SW 1271 (cell line): Measurements from ENCODE around the gene VIPR2.

Experiments used
- DNase-seq, 2 experiments: peaks; one replicate each; lab custom pipeline; 2025; lab: John Stamatoyannopoulos, UW

Gene VIPR2

GRCh38 chr7:159023746-159024145, 120.9 kb downstream of the VIPR2 start:
- DNase-seq = no peak

GRCh38 chr7:159023206-159023605, 121.5 kb downstream of the VIPR2 start:
- no peak for DNase-seq

DNA sequence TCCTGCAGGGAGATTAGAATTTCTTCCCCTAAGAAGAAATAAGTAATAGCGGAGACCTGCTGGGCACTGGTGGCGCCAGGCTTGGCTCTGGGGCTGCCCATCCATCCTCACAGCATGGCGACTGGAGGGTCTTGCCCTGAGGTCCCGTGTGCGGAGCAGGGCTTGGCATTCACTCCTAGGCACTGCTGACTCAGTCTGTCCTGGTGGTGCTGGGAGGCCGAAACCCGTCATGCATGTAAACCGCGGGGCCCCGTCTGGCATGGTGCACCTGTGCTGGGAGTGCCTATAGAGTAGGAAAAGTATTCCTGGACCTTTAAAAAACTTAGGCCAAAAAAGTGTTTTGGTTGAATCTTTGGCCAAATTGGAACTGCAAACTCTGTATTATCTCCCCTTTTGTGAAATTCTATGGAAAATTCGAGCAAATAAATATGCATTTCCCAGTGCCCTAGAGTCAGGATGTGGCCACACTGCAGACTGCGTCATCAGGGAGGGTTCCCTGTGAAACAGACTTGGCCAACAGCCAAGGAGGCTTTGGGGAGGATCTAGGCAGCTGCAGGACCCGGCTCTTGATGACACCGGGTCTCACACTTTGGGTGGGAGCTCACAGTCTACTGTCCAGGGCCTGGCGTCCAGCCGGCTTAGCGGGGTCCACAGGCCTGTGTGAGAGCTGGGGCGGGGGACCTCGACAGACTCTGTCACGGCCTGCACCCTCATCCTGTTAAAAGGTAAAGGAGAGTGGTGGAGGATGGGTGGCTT, 122.3 kb downstream of the VIPR2 start:
- no peak for DNase-seq

DNA sequence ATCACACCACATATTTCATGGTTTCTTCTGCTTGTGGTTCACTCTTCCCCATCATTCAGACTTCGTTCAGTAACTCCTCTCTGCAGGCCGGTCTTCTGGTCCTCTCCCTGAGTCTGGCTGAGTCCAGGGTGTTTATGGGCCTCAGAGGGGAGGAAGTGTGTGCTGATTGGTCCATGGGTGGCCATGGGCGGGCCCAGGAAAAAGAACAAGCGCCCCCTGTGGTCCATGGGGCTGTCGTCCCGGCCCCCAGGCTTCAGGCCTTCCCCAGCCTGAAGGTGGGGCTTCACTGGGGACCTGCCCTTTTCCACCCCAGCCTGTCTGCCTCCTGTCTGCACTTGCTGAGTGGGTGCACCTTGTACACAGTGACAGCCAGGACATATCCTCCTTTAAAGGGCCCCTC, 123.7 kb downstream of the VIPR2 start:
- no peak for DNase-seq

GRCh38 chr7:159019111-159019510, 125.6 kb downstream of the VIPR2 start:
- no peak for DNase-seq

GRCh38 chr7:159017741-159018140, 126.9 kb downstream of the VIPR2 start:
- no peak for DNase-seq

GRCh38 chr7:159017210-159017609, 127.5 kb downstream of the VIPR2 start:
- DNase-seq = no peak

- DNase-seq = no peak
These were observed 128.1 kb downstream of the VIPR2 start for GRCh38 chr7:159016591-159016990.

DNA sequence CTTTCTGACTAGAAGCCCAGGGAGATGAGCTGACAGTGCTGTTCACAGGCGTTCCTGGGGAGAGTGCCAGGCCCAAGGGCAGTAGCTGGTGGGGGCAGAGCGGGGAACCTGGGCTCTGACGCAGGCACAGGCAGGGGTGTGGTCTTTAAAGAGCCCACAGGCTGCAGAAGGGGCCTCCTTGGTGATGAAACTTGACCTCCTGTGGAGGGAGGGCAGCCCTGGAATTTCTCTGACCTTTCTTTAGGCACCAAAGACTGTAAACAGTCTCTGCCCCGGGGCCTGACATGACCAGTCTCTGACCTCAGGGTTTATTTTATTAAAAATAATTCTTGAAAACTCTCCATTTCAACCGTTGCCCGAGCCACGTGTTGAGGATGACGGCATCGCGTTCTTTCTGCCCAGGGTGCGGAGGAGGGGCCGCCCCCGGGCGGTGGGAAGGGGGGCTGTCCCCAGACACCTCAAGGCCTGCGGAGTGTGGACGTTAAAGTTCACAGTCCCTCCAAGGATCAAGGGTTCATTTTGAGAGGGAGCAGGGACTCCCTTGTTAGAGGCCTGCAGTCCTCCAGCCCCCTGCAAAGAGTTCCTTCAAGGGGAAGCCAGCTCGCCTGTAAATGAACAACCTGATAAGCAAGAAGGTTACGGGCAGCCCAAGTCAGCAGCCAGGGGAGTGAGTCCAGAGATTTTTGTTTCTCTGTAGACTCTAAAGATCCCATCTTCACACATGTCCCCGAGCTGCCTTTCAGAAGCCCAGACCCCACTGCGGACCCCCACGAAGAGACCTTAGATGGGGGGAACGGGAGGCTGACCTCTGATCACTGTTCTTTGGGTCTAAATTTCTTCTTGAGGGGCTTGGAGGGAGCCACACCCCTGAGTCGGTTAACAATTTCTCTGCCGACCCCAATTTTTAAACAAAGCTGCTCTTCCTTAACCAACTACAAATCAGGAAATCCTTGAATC, 128.9 kb downstream of the VIPR2 start:
- no peak for DNase-seq

- no peak for DNase-seq
These were observed 129.6 kb downstream of the VIPR2 start for GRCh38 chr7:159015081-159015453.

GRCh38 chr7:159014297-159015062, 130.2 kb downstream of the VIPR2 start:
- DNase-seq = no peak

- no peak for DNase-seq
These were observed 130.8 kb downstream of the VIPR2 start for GRCh38 chr7:159013825-159014289.

GRCh38 chr7:159013181-159013690, 131.4 kb downstream of the VIPR2 start:
- no peak for DNase-seq

DNA sequence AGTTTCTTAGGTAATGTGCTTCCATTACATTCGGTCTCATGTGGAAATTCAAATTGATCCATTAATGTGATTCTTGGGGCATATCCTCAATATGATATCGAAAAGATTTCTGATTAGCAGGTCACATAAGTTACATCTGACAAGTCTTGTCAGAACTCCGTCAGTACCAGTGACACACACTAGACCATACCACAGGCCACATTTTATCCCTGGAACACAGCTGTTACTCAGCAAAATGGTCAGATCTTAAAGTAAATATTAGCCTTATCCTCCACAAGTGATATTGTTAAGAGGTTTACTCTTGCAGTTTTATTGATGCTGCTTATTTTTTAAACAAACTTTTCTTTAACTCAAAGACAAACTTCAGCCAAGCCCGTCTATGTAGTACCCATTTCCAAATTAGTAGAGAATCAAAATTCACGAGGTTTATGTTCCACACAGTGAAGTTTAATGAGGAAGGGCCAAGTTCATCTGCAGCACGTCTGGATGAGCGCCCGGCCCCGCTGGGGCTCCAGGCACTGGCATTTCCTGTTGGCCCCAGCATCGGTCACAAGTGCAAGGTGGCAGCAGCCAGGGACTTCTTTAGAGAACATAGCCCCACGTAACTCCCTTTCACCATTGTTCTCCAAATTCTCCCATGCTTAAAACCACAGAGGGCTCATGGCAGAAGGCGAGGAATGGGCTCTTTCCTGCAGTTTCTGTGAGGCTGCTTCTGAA, 132.2 kb downstream of the VIPR2 start:
- DNase-seq = no peak

- DNase-seq = no peak
These were observed 133.0 kb downstream of the VIPR2 start for GRCh38 chr7:159011722-159012022.

GRCh38 chr7:159010937-159011721, 133.5 kb downstream of the VIPR2 start:
- DNase-seq = no peak

DNA sequence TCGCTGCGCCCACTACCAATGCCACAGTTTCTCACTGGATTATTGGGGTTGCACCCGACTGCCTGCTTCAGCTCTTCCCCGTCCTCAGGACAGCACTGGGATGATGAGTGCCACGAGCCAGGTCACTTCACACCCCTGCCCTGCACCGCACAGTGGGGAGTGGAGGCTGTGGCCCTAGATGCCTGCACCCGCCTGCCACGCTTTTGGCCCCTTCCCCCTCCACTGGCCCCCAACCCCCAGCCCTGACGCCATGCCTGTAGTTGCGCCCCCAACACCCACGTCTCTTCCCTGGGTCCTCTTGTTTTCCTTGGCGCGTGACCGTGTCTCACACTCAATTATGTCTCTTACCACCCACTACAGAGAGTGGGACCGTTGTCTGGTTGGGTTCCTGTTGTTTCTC, 134.3 kb downstream of the VIPR2 start:
- no peak for DNase-seq

DNA sequence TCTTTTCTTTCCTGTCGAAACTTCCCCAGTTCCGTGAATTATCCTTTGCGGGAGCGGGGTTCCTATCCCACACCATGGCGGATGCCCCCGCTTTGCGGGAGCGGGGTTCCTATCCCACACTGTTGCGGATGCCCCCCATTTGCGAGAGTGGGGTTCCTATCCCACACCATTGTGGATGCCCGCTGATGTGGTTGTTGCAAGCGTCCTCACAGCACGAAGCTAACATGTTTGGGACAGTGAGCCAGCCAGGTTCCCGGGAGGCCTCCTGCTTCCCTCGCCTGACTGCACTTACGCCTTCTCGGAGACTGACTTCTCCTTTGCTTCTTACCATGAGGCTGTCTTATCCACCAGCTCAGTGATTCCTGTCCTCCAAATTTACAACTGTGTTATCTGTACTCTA, 134.7 kb downstream of the VIPR2 start:
- DNase-seq = no peak

DNA sequence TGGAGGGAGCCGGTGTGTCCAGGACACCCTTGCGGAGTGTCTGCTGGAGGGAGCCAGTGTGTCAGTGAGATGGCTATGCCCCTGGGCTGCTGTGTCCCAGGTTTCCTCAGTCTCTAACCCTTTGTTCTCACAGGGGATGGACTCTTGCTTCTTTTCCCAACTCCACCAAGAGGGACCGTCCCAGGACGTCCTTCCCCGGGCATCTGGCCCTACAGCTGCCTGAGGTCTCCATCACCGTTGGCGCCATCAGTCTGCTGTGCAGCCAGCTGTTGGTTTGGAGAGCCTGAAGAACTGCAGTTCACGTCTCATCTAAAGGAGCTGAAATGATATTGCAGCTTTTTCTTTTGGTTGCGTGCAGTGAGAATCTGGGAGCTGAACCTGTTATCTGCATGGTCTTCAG, 136.2 kb downstream of the VIPR2 start:
- no peak for DNase-seq

GRCh38 chr7:159007996-159008389, 136.7 kb downstream of the VIPR2 start:
- no peak for DNase-seq
